ENCODE results near the gene PCAT6.
"Not testable (repeated sequence)": the region's sequence is repeated elsewhere in the genome, so short reads cannot be mapped to it uniquely, and the experiment has no call there.

The PCAT6 gene

GRCh38 chr1:202810615-202811295, at the start of gene PCAT6:
Gene PCAT6, plus strand, starts transcription at chr1:202810954.
- peak; percentile 89 for DNase-seq (ENCODE audit: low spot score)

GRCh38 chr1:202762019-202762418, 48.7 kb upstream of the PCAT6 start:
- DNase-seq (ENCODE audit: low spot score) = no peak

GRCh38 chr1:202765721-202766120, 45.0 kb upstream of the PCAT6 start:
- DNase-seq (ENCODE audit: low spot score) = no peak

GRCh38 chr1:202770135-202770534, 40.6 kb upstream of the PCAT6 start:
- no peak for DNase-seq (ENCODE audit: low spot score)

- no peak for DNase-seq (ENCODE audit: low spot score)
Observed at GRCh38 chr1:202781180-202781579, 29.6 kb upstream of the PCAT6 start.

- DNase-seq (ENCODE audit: low spot score) = no peak
Observed at GRCh38 chr1:202786804-202787203, 23.9 kb upstream of the PCAT6 start.

- DNase-seq (ENCODE audit: low spot score) = no peak
Observed at GRCh38 chr1:202788800-202789199, 22.0 kb upstream of the PCAT6 start.

- DNase-seq (ENCODE audit: low spot score) = no peak
Observed at GRCh38 chr1:202791077-202791747, 19.5 kb upstream of the PCAT6 start.

GRCh38 chr1:202794051-202794740, 16.6 kb upstream of the PCAT6 start:
- DNase-seq (ENCODE audit: low spot score) = no peak

GRCh38 chr1:202794931-202795330, 15.8 kb upstream of the PCAT6 start:
- DNase-seq (ENCODE audit: low spot score) = not testable (repeated sequence)

- no peak for DNase-seq (ENCODE audit: low spot score)
Observed at GRCh38 chr1:202796670-202797069, 14.1 kb upstream of the PCAT6 start.

- DNase-seq (ENCODE audit: low spot score) = no peak
Observed at GRCh38 chr1:202798260-202798659, 12.5 kb upstream of the PCAT6 start.

- no peak for DNase-seq (ENCODE audit: low spot score)
Observed at GRCh38 chr1:202798792-202799331, 11.9 kb upstream of the PCAT6 start.

- no peak for DNase-seq (ENCODE audit: low spot score)
Observed at GRCh38 chr1:202800742-202801141, 10.0 kb upstream of the PCAT6 start.

GRCh38 chr1:202801175-202801574, 9.6 kb upstream of the PCAT6 start:
- no peak for DNase-seq (ENCODE audit: low spot score)

GRCh38 chr1:202802034-202802433, 8.7 kb upstream of the PCAT6 start:
- DNase-seq (ENCODE audit: low spot score) = no peak

- no peak for DNase-seq (ENCODE audit: low spot score)
Observed at GRCh38 chr1:202802998-202803932, 7.5 kb upstream of the PCAT6 start.

GRCh38 chr1:202804126-202804525, 6.6 kb upstream of the PCAT6 start:
- no peak for DNase-seq (ENCODE audit: low spot score)

- peak; percentile 41 for DNase-seq (ENCODE audit: low spot score)
Observed at GRCh38 chr1:202805886-202806844, 4.6 kb upstream of the PCAT6 start.

GRCh38 chr1:202806845-202807450, 3.8 kb upstream of the PCAT6 start:
- no peak for DNase-seq (ENCODE audit: low spot score)
